Fibroblast of upper back skin (primary cell): ENCODE measurements around the gene ZNF428.
"Not testable (repeated sequence)": the region's sequence is repeated elsewhere in the genome, so short reads cannot be mapped to it uniquely, and the experiment has no call there.

Source experiments
- DNase-seq: peaks from one replicate; pipeline ENCODE4 v3.0.0-alpha.2; 2013

The ZNF428 gene

GRCh38 chr19:43619262-43620060, at the start of gene ZNF428:
Gene ZNF428 (minus strand): TSS chr19:43619629. CDS start chr19:43614304, 5,325 bp downstream.
- DNase-seq = peak; percentile 89

GRCh38 chr19:43668406-43669109, 49.1 kb upstream of the ZNF428 start:
- DNase-seq = peak; percentile 100

GRCh38 chr19:43667876-43668405, 48.5 kb upstream of the ZNF428 start:
- no peak for DNase-seq

GRCh38 chr19:43667126-43667875, 47.9 kb upstream of the ZNF428 start:
- DNase-seq = no peak

- no peak for DNase-seq
Measured at GRCh38 chr19:43664018-43664417, 44.6 kb upstream of the ZNF428 start.

GRCh38 chr19:43662487-43662886, 43.1 kb upstream of the ZNF428 start:
- no peak for DNase-seq

GRCh38 chr19:43660971-43661360, 41.5 kb upstream of the ZNF428 start:
- DNase-seq = no peak

- DNase-seq = no peak
Measured at GRCh38 chr19:43660301-43660970, 41.0 kb upstream of the ZNF428 start.

GRCh38 chr19:43658494-43658893, 39.1 kb upstream of the ZNF428 start:
- DNase-seq = no peak

- DNase-seq = no peak
Measured at GRCh38 chr19:43658001-43658400, 38.6 kb upstream of the ZNF428 start.

GRCh38 chr19:43656436-43656835, 37.0 kb upstream of the ZNF428 start:
- DNase-seq = no peak

- DNase-seq = no peak
Measured at GRCh38 chr19:43652546-43652874, 33.1 kb upstream of the ZNF428 start.

GRCh38 chr19:43651758-43652545, 32.5 kb upstream of the ZNF428 start:
- peak; percentile 59 for DNase-seq

- not testable (repeated sequence) for DNase-seq
Measured at GRCh38 chr19:43650276-43650675, 30.8 kb upstream of the ZNF428 start.

GRCh38 chr19:43649514-43649913, 30.1 kb upstream of the ZNF428 start:
- DNase-seq = no peak

GRCh38 chr19:43648633-43649032, 29.2 kb upstream of the ZNF428 start:
- no peak for DNase-seq

GRCh38 chr19:43644181-43644580, 24.8 kb upstream of the ZNF428 start:
- DNase-seq = no peak

GRCh38 chr19:43643326-43643725, 23.9 kb upstream of the ZNF428 start:
- peak; percentile 3 for DNase-seq

GRCh38 chr19:43642531-43642930, 23.1 kb upstream of the ZNF428 start:
- no peak for DNase-seq

- DNase-seq = no peak
Measured at GRCh38 chr19:43641333-43641732, 21.9 kb upstream of the ZNF428 start.

GRCh38 chr19:43640424-43640757, 21.0 kb upstream of the ZNF428 start:
- no peak for DNase-seq
